IPS-18c (cell line): Measurements from ENCODE around the gene CLEC10A.
A peak's percentile ranks its signal among the peaks of the same experiment; 100 is the strongest.
"Not testable (repeated sequence)": the region's sequence is repeated elsewhere in the genome, so short reads cannot be mapped to it uniquely, and the experiment has no call there.

ENCODE experiments used
- H3K4me3 ChIP-seq: 2 replicates; pipeline ENCODE4 v1.7.0; 2013; ENCODE audit warnings: low read depth, mild to moderate bottlenecking, low read length, moderate library complexity; ENCODE audit not compliant: insufficient read depth
- H3K9me3 ChIP-seq: one replicate; pipeline ENCODE4 v1.6.1; 2013; ENCODE audit warnings: mild to moderate bottlenecking, low read length, moderate library complexity; ENCODE audit not compliant: control insufficient read depth, insufficient read depth

Gene CLEC10A

GRCh38 chr17:7110617-7111306 is 30.7 kb upstream of the CLEC10A start:
- peaks cover 2% of the 10 kb centered on the region for H3K9me3 ChIP-seq
- no peak overlapping the region for H3K4me3 ChIP-seq

GRCh38 chr17:7109461-7110322 is 29.6 kb upstream of the CLEC10A start:
- no peak overlapping the region for H3K4me3 ChIP-seq
- peaks cover 2% of the 10 kb centered on the region for H3K9me3 ChIP-seq

- H3K9me3 ChIP-seq = peaks cover 2% of the 10 kb centered on the region
- no peak overlapping the region for H3K4me3 ChIP-seq
These were observed 28.9 kb upstream of the CLEC10A start for GRCh38 chr17:7108981-7109380.

- no peak overlapping the region for H3K4me3 ChIP-seq
- H3K9me3 ChIP-seq = no peaks in the 10 kb centered on the region
These were observed 28.5 kb upstream of the CLEC10A start for GRCh38 chr17:7108560-7108925.

- no peaks in the 10 kb centered on the region for H3K9me3 ChIP-seq
- no peak overlapping the region for H3K4me3 ChIP-seq
These were observed 27.9 kb upstream of the CLEC10A start for GRCh38 chr17:7107795-7108559.

- no peaks in the 10 kb centered on the region for H3K9me3 ChIP-seq
- H3K4me3 ChIP-seq = no peak overlapping the region
These were observed 27.1 kb upstream of the CLEC10A start for GRCh38 chr17:7107012-7107754.

GRCh38 chr17:7102421-7102820 is 22.4 kb upstream of the CLEC10A start:
- peaks cover 5% of the 10 kb centered on the region for H3K9me3 ChIP-seq
- no peak overlapping the region for H3K4me3 ChIP-seq

- H3K4me3 ChIP-seq = no peak overlapping the region
- peaks cover 5% of the 10 kb centered on the region for H3K9me3 ChIP-seq
These were observed 21.5 kb upstream of the CLEC10A start for GRCh38 chr17:7101531-7101930.

- peak overlapping the region; percentile 34; the same call in 1 of the 2 replicates for H3K4me3 ChIP-seq
- not testable (repeated sequence) for H3K9me3 ChIP-seq
These were observed 20.8 kb upstream of the CLEC10A start for GRCh38 chr17:7100641-7101379.

- H3K4me3 ChIP-seq = no peak overlapping the region
- peaks cover 5% of the 10 kb centered on the region for H3K9me3 ChIP-seq
These were observed 18.9 kb upstream of the CLEC10A start for GRCh38 chr17:7098802-7099459.

- Histone ChIP-seq H3K4me3 (no peak overlapping the region), H3K9me3 (peaks cover 5% of the 10 kb centered on the region)
These were observed 17.9 kb upstream of the CLEC10A start for GRCh38 chr17:7097940-7098339.

- peaks cover 4% of the 10 kb centered on the region for H3K9me3 ChIP-seq
These were observed 15.6 kb upstream of the CLEC10A start for GRCh38 chr17:7095625-7096024.

GRCh38 chr17:7094652-7095019 is 14.6 kb upstream of the CLEC10A start:
- Histone ChIP-seq H3K9me3 (peaks cover 2% of the 10 kb centered on the region), H3K4me3 (no peak overlapping the region)

More at GRCh38 chr17:7095625-7096024, 15.6 kb upstream of the CLEC10A start:
- H3K4me3 ChIP-seq = no peak overlapping the region

GRCh38 chr17:7091311-7092005 is 11.4 kb upstream of the CLEC10A start:
- not testable (repeated sequence) for H3K4me3 ChIP-seq, H3K9me3 ChIP-seq

- not testable (repeated sequence) for H3K9me3 ChIP-seq, H3K4me3 ChIP-seq
These were observed 9.5 kb upstream of the CLEC10A start for GRCh38 chr17:7089570-7089969.

GRCh38 chr17:7088442-7088841 is 8.4 kb upstream of the CLEC10A start:
- not testable (repeated sequence) for H3K9me3 ChIP-seq, H3K4me3 ChIP-seq
